ENCODE data around the gene GPANK1. TPM values are rescaled to one million over a fixed set of nuclear protein-coding genes. Genes with fewer than 3 reads are reported as not detected.

Gene GPANK1
- total and polyA plus RNA-seq, 10 of the 15 experiments (the other 5 are each of a cell fraction or from before 2014, with no cell fraction given): 11.7 to 36.3 (median 17.5) TPM

DNA sequence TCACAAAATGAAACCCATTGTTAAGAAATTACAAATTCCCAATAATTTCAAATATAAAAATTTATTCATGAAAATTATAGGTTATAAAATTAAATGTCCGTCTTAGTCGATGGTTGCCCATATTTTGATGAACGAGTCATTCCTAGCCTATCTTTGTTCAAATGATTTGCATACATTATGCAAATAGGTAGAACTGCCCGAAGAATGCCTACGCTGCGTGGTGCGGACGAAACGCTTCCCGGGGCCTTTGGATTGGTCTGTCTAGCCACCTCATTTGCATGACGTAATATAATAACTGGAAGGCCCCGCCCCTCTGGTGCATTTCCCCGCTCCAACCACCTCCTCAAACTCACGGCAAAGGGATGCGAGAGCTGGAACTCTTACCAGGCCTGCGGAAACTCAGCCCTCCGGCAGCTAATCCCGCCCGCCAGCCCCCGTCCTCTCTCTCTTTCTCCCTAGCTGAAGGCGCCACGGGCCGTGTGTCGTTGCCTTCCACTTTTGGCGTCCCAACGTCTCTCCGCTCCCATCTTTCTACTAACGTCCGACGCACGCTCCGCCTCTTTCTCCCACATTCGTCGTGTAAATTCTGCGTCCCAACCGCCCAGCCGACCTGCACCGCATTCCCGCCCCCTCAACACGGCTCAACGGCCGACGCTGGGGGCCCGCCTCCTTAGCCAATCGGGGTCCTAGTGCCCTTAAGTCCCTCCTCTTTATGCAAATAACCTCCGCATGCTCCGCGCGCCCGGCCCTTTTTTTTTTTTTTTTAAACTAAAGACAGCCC, 44.8 kb downstream of the GPANK1 start (continued):
- no peak for TF ChIP-seq RCOR1 (conservative IDR thresholded peaks at IDR 0.05; ENCODE audit: low read depth, low read length)
- TF ChIP-seq TAF1 (IDR thresholded peaks at IDR 0.05; ENCODE audit: borderline replicate concordance, low read depth, low read length): peak; percentile 79; the same call in 1 of the 2 replicates
- TF ChIP-seq, protein P1, sequence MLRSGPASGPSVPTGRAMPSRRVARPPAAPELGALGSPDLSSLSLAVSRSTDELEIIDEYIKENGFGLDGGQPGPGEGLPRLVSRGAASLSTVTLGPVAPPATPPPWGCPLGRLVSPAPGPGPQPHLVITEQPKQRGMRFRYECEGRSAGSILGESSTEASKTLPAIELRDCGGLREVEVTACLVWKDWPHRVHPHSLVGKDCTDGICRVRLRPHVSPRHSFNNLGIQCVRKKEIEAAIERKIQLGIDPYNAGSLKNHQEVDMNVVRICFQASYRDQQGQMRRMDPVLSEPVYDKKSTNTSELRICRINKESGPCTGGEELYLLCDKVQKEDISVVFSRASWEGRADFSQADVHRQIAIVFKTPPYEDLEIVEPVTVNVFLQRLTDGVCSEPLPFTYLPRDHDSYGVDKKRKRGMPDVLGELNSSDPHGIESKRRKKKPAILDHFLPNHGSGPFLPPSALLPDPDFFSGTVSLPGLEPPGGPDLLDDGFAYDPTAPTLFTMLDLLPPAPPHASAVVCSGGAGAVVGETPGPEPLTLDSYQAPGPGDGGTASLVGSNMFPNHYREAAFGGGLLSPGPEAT (IDR thresholded peaks at IDR 0.05; ENCODE audit: low read depth): peak; percentile 93
- TF ChIP-seq ZBTB11 (CRISPR knock-in tag; IDR thresholded peaks at IDR 0.05): peak; percentile 31; the same call in 1 of the 2 replicates
- TF ChIP-seq, protein P2, sequence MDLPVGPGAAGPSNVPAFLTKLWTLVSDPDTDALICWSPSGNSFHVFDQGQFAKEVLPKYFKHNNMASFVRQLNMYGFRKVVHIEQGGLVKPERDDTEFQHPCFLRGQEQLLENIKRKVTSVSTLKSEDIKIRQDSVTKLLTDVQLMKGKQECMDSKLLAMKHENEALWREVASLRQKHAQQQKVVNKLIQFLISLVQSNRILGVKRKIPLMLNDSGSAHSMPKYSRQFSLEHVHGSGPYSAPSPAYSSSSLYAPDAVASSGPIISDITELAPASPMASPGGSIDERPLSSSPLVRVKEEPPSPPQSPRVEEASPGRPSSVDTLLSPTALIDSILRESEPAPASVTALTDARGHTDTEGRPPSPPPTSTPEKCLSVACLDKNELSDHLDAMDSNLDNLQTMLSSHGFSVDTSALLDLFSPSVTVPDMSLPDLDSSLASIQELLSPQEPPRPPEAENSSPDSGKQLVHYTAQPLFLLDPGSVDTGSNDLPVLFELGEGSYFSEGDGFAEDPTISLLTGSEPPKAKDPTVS (IDR thresholded peaks at IDR 0.05; ENCODE audit: low read depth, low read length): 0 out of 2 replicates have a peak, but pooled peaks have one; percentile 37
- TF ChIP-seq HDGF (IDR thresholded peaks at IDR 0.05): peak; percentile 97
- TF ChIP-seq BMI1 (IDR thresholded peaks at IDR 0.05; ENCODE audit: borderline replicate concordance): no peak
- TF ChIP-seq BACH1 (IDR thresholded peaks at IDR 0.05; ENCODE audit: borderline replicate concordance): peak; percentile 92
- no peak; the same call in 1 of the 2 replicates for TF ChIP-seq SIN3A (IDR thresholded peaks at IDR 0.05; ENCODE audit: low read depth, low read length)
- TF ChIP-seq CHD4 (IDR thresholded peaks at IDR 0.05): no peak
- no peak for TF ChIP-seq BCLAF1 (IDR thresholded peaks at IDR 0.05)
- TF ChIP-seq EP300 (IDR thresholded peaks at IDR 0.05; ENCODE audit: borderline replicate concordance in 1 of 2, control insufficient read depth in 1 of 2, low read depth in 2 of 2, low read length in 2 of 2): peak in 1 of 2 experiments; percentile 35; a peak in 1 of 4 replicates
- TF ChIP-seq EED (IDR thresholded peaks at IDR 0.05; ENCODE audit: low read depth): peak; percentile 69
- peak; percentile 8; the same call in 1 of the 2 replicates for TF ChIP-seq SREBF2 (IDR thresholded peaks at IDR 0.05; ENCODE audit: low read length)
- peak; percentile 41; the same call in 1 of the 2 replicates for TF ChIP-seq JUNB (IDR thresholded peaks at IDR 0.05)
- no peak; the same call in 1 of the 2 replicates for TF ChIP-seq SREBF1 (IDR thresholded peaks at IDR 0.05; ENCODE audit: low read length)

All from GM12878 (cell line).